22Rv1 (cell line): ENCODE measurements around the gene GRIFIN.
"Not testable (repeated sequence)": the region's sequence is repeated elsewhere in the genome, so short reads cannot be mapped to it uniquely, and the experiment has no call there.

Experiments
- H3K27ac ChIP-seq: fragments of 450-650 bp; 2 replicates; pipeline ENCODE4 v1.5.1; 2017
- ZFX ChIP-seq: fragments of 450-650 bp; IDR thresholded peaks from 2 replicates; pipeline ENCODE4 v1.6.1; 2017; ENCODE audit warnings: antibody characterized with exemption, borderline replicate concordance
- TF ChIP-seq, protein P1 (sequence below): fragments of 450-650 bp; IDR thresholded peaks from 2 replicates; pipeline ENCODE4 v1.5.1; 2017; ENCODE audit warnings: mild to moderate bottlenecking

Gene GRIFIN

GRCh38 chr7:2472739-2473138 lies 3.5 kb downstream of the GRIFIN start:
- no peak for TF ChIP-seq ZFX
- TF ChIP-seq, protein P1, sequence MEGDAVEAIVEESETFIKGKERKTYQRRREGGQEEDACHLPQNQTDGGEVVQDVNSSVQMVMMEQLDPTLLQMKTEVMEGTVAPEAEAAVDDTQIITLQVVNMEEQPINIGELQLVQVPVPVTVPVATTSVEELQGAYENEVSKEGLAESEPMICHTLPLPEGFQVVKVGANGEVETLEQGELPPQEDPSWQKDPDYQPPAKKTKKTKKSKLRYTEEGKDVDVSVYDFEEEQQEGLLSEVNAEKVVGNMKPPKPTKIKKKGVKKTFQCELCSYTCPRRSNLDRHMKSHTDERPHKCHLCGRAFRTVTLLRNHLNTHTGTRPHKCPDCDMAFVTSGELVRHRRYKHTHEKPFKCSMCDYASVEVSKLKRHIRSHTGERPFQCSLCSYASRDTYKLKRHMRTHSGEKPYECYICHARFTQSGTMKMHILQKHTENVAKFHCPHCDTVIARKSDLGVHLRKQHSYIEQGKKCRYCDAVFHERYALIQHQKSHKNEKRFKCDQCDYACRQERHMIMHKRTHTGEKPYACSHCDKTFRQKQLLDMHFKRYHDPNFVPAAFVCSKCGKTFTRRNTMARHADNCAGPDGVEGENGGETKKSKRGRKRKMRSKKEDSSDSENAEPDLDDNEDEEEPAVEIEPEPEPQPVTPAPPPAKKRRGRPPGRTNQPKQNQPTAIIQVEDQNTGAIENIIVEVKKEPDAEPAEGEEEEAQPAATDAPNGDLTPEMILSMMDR, result no peak; the same call in 1 of the 2 replicates
- no peak overlapping the region for H3K27ac ChIP-seq

DNA sequence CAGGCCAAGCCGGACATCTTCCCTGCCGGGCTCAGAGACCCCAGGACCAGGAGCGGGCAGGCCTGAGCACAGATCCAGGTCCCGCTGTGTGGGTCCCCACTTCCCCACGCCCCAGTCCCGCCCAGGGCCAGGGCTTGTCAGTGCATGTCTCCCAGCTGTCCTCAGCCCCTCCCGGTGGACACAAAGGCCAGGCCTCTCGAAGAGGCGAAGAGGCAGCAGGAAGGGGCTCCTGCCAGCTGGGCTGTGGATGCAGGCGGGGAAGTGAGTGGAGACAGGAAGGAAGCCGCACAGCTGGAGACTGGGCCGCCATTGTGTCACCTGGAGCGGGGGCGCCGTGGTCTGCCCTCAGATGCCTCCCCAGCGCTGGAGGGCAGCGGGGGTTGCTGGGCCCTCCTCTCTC lies 4.8 kb downstream of the GRIFIN start:
- TF ChIP-seq, protein P1, result no peak
- TF ChIP-seq ZFX, result no peak
- no peak overlapping the region for H3K27ac ChIP-seq

GRCh38 chr7:2471022-2471329 lies 5.2 kb downstream of the GRIFIN start:
- TF ChIP-seq, protein P1, result no peak
- TF ChIP-seq ZFX, result no peak
- no peak overlapping the region for H3K27ac ChIP-seq

GRCh38 chr7:2470204-2471021 lies 5.8 kb downstream of the GRIFIN start:
- H3K27ac ChIP-seq, result no peak overlapping the region
- no peak for TF ChIP-seq ZFX
- TF ChIP-seq, protein P1, result no peak

DNA sequence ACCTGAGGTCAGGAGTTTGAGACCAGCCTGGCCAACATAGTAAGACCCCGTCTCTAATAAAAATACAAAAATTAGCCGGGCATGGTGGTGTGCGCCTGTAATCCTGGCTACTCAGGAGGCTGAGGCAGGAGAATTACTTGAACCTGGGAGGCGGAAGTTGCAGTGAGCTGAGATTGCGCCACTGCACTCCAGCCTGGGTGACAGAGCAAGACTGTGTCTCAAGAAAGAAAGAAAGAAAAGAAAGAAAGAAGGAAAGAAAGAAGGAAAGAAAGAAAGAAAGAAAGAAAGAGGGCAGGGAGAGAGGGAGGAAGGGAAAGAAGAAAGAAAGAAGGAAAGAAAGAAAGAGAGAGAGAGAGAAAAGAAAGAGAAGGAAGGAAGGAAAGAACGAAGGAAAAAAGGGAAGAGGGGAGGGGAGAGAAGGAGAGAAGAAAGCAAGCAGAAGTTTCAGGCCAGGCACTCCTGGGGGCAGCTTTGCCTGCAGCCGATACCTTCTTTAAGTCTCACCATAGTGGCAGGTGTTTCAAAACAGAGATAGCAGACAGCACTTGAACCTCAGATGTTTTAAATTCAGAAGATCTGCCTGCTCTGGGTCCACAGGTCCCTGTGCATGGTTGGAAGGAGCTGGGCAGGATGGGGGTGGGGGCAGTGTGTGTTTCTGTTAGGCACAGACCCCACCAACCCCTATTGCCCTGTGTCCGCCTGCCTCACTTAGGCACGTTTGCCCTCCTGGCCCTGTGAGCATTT lies 6.6 kb downstream of the GRIFIN start:
- H3K27ac ChIP-seq, result not testable (repeated sequence)

DNA sequence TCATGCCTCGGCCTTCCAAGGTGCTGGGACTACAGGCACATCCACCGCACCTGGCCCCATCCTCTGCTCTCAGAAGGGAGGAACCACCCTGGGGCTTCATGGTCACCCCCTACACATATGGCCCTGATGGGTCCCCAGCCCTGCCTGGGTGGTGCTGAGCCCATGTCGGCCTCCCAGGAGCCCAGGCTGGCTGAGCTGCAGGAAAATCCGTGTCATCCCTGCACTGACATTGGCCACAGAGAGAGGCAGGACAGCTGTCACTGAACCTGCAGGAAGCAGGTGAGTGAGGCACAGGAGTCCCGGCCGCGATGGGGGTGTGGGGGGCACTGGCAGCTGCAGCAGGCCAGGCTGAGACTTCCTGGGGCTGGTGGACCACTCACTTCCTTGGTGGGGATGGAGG lies 8.0 kb downstream of the GRIFIN start:
- no peak overlapping the region for H3K27ac ChIP-seq

GRCh38 chr7:2466675-2467074 lies 9.5 kb downstream of the GRIFIN start:
- TF ChIP-seq ZFX, result no peak
- TF ChIP-seq, protein P1, result no peak
- H3K27ac ChIP-seq, result no peak overlapping the region

More for the DNA sequence above, 8.0 kb downstream of the GRIFIN start:
- no peak for TF ChIP-seq ZFX
- TF ChIP-seq, protein P1, result no peak
